Vagina (tissue), 2 donors: ENCODE measurements around the gene BTNL9. TPM values are rescaled to one million over a fixed set of nuclear protein-coding genes. Genes with fewer than 3 reads are reported as not detected.

Experiments
- DNase-seq, 2 donors: peaks; one replicate each; pipeline ENCODE4 v3.0.0-alpha.2; 2017; ENCODE audit errors: extremely low spot score in 2 of 2
- H3K27ac ChIP-seq: fragments of 200-600 bp; sonication (generic); one replicate; pipeline ENCODE4 v1.5.1; 2019
- H3K27me3 ChIP-seq: fragments of 200-600 bp; sonication (generic); one replicate; pipeline ENCODE4 v1.5.1; 2019
- H3K36me3 ChIP-seq, 2 donors: fragments of 200-600 bp; sonication (generic); one replicate each; pipeline ENCODE4 v1.5.1; 2017 to 2019
- H3K4me1 ChIP-seq: fragments of 200-600 bp; sonication (generic); one replicate; pipeline ENCODE4 v1.5.1; 2019
- H3K4me3 ChIP-seq, 2 donors: fragments of 200-600 bp; sonication (generic); 1 replicate in 1 of 2; 2 replicates in 1 of 2; pipeline ENCODE4 v1.5.1; 2016 to 2019
- H3K9me3 ChIP-seq: fragments of 200-600 bp; sonication (generic); one replicate; pipeline ENCODE4 v1.5.1; 2019
- CTCF ChIP-seq, 3 experiments: fragments of 450-650 bp in 2 of 3; fragments of 200-600 bp in 1 of 3; sonication (generic) in 1 of 3; IDR thresholded peaks; one replicate each; pipeline ENCODE4 v1.5.1; 2017 to 2019; ENCODE audit warnings: antibody characterized with exemption in 3 of 3, mild to moderate bottlenecking in 2 of 3, moderate library complexity in 2 of 3
- POLR2A ChIP-seq, 2 donors: fragments of 450-650 bp; IDR thresholded peaks; one replicate each; pipeline ENCODE4 v1.6.1; 2017; ENCODE audit warnings: antibody characterized with exemption in 2 of 2, mild to moderate bottlenecking in 2 of 2, moderate library complexity in 2 of 2
- POLR2AphosphoS5 ChIP-seq, 2 donors: sonication (generic); formaldehyde crosslinking; IDR thresholded peaks; one replicate each; pipeline ENCODE4 v1.9.0; 2017; ENCODE audit warnings: antibody characterized with exemption in 2 of 2, mild to moderate bottlenecking in 2 of 2, low read depth in 1 of 2; ENCODE audit not compliant: insufficient read depth in 1 of 2
- intact Hi-C: fragments of 100-400 bp; cut with DNase I; formaldehyde crosslinking; loops from one replicate; pipeline ENCODE4 v1.15.1; 2023
- total RNA-seq: library from RNA; depleted of rRNA; stranded (reverse); fragments of >200 nt; gene quantifications from one replicate; pipeline ENCODE4 v1.2.3, GENCODE V29; 2016

Gene BTNL9
- total RNA-seq, 1 donor from 2014 or later: 34.1 TPM

- no peaks in the 10 kb centered on the region for H3K4me1 ChIP-seq
- no peak for TF ChIP-seq POLR2A (IDR thresholded peaks at IDR 0.05)
- no peak for TF ChIP-seq CTCF (IDR thresholded peaks at IDR 0.05)
- no peak for TF ChIP-seq POLR2AphosphoS5 (IDR thresholded peaks at IDR 0.05; ENCODE audit: insufficient read depth in 1 of 2, low read depth in 1 of 2)
- H3K36me3 ChIP-seq: no peaks in the 10 kb centered on the region
- intact Hi-C loops: no loop called here
- no peaks in the 10 kb centered on the region for H3K9me3 ChIP-seq
- no peak overlapping the region for H3K4me3 ChIP-seq
- DNase-seq: no peak
- no peaks in the 10 kb centered on the region for H3K27me3 ChIP-seq
- H3K27ac ChIP-seq: no peak overlapping the region
Measured at GRCh38 chr5:181020688-181021087, 19.4 kb upstream of the BTNL9 start.

DNA sequence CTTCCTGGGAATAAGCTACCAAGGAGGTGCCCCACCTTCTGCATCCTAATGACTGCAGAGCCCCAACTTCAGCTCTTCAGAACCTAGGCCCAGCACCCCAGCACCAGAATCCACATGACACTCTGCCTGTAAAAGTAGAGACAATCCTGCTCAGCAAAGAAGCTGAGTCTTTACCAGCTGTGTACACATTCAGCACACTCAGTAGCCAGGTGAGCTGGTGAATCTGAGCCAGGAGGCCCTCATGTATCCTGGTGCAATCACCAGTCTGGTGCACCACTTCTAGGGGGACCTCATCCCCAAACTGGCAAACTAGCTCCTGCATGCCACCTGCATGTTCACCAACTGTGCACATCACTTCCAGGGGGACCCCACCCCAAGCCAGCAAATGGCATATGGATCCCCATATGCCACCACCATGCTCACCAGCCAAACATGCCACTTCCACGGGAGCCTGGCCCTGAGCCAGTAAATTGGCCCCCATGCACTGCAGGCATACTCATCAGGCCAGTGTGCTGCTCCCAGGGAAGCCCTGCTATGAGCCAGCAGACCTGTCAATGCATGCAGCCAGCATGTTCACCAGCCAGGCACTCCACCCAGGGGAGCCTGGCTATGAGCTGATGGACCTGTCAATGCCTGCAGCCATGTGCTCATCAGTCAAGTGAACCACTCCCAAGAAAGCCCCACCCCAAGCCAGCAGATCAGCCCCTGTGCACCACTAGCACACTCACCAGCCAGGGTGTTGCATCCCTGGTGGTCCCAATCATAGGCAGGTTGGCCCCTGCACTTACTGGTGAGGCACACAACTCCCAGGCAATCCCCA is 15.6 kb upstream of the BTNL9 start:
- H3K27ac ChIP-seq: no peak overlapping the region
- intact Hi-C loops: no loop called here
- H3K27me3 ChIP-seq: no peaks in the 10 kb centered on the region
- TF ChIP-seq CTCF (IDR thresholded peaks at IDR 0.05) (no peak), POLR2AphosphoS5 (IDR thresholded peaks at IDR 0.05; ENCODE audit: insufficient read depth in 1 of 2, low read depth in 1 of 2) (no peak), POLR2A (IDR thresholded peaks at IDR 0.05) (no peak)
- H3K9me3 ChIP-seq: no peaks in the 10 kb centered on the region
- no peaks in the 10 kb centered on the region for H3K36me3 ChIP-seq
- H3K4me3 ChIP-seq: no peak overlapping the region
- H3K4me1 ChIP-seq: no peaks in the 10 kb centered on the region
- DNase-seq: no peak

- Histone ChIP-seq H3K4me1 (no peaks in the 10 kb centered on the region), H3K36me3 (no peaks in the 10 kb centered on the region), H3K9me3 (no peaks in the 10 kb centered on the region), H3K4me3 (no peak overlapping the region), H3K27ac (no peak overlapping the region), H3K27me3 (no peaks in the 10 kb centered on the region)
- intact Hi-C loops: no loop called here
- TF ChIP-seq POLR2A (IDR thresholded peaks at IDR 0.05) (no peak), CTCF (IDR thresholded peaks at IDR 0.05) (no peak), POLR2AphosphoS5 (IDR thresholded peaks at IDR 0.05; ENCODE audit: insufficient read depth in 1 of 2, low read depth in 1 of 2) (no peak)
- no peak for DNase-seq
Measured at GRCh38 chr5:181027452-181028031, 12.5 kb upstream of the BTNL9 start.

DNA sequence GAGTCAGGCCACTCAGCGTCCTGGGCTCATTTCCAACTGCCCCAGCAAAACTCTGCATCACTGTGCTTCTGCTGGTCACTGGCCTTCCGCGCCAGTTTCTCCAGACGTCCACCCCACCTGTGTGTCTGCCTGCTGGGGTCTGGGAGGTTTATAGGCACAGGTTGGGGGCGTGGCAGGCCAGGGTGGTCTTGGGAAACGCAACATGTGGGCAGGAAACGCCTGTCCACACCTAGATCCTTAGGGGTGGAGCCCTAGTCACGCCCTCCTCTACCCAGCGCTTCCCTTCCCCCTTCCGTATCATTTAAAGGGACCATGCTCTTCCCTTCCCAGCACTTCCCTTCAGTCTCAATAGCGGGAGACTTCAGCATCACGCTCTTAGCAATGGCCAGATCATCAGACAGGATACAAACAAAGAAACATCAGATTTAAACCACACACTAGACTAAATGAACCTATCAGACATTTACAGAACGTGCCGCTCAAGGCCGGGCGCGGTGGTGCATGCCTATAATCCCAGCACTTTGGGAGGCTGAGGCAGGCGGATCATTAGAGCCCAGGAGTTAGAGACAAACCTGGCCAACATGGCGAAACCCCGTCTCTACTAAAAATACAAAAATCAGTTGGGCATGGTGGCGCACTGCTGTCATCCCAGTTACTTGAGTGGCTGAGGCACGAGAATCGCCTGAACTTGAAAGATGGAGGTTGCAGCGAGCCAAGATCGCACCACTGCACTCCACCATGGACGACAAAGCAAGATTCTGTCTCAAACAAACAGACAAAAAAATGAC is 11.8 kb upstream of the BTNL9 start:
- no peak overlapping the region for H3K27ac ChIP-seq
- intact Hi-C loops: no loop called here
- no peaks in the 10 kb centered on the region for H3K4me1 ChIP-seq
- TF ChIP-seq POLR2A (IDR thresholded peaks at IDR 0.05) (no peak), CTCF (IDR thresholded peaks at IDR 0.05) (no peak)
- DNase-seq: no peak
- no peaks in the 10 kb centered on the region for H3K27me3 ChIP-seq
- no peaks in the 10 kb centered on the region for H3K36me3 ChIP-seq
- H3K9me3 ChIP-seq: no peaks in the 10 kb centered on the region
- H3K4me3 ChIP-seq: no peak overlapping the region
